Measurements from ENCODE around the gene SLC7A8. TPM values are rescaled to one million over a fixed set of nuclear protein-coding genes. Genes with fewer than 3 reads are reported as not detected.

SLC7A8 gene
- total RNA-seq, 1 experiment from 2014 or later, result not detected

GRCh38 chr14:23097786-23098185, 85.7 kb downstream of the SLC7A8 start:
- intact Hi-C loops (cut with micrococcal nuclease; ENCODE audit: unreplicated experiment), result no loop called here
- no TSS peak for BruUV-seq (replicated peaks)
- TF ChIP-seq CTCF (IDR thresholded peaks at IDR 0.05; ENCODE audit: unreplicated experiment), result no peak
- no peak overlapping the region for H3K27ac Mint-ChIP-seq (ENCODE audit: unreplicated experiment)
- H3K4me3 Mint-ChIP-seq (ENCODE audit: low read depth, unreplicated experiment), result no peak overlapping the region
- H3K9me3 Mint-ChIP-seq (ENCODE audit: low read depth, unreplicated experiment), result no peaks in the 10 kb centered on the region
- peaks cover 9% of the 10 kb centered on the region for H3K4me1 Mint-ChIP-seq (ENCODE audit: low read depth, unreplicated experiment)
- no peak for DNase-seq
- H3K27me3 Mint-ChIP-seq (ENCODE audit: unreplicated experiment), result peaks cover 6% of the 10 kb centered on the region
- peaks cover 14% of the 10 kb centered on the region for H3K36me3 Mint-ChIP-seq (ENCODE audit: insufficient read depth, unreplicated experiment)
- CTCF ChIA-PET, result interaction anchor here (0.7 kb wide), 1 partner anchor 124 kb away, joined by 3 read pairs; no protein-coding TSS in a partner anchor

GRCh38 chr14:23095196-23096108, 88.0 kb downstream of the SLC7A8 start, which contains the start of gene C14orf119:
C14orf119 (plus strand) TSS chr14:23095505; CDS start chr14:23097659, 2,154 bp downstream.
- no peak within 1 kb of the TSS for H3K4me3 Mint-ChIP-seq (ENCODE audit: low read depth, unreplicated experiment)
- TF ChIP-seq CTCF (IDR thresholded peaks at IDR 0.05; ENCODE audit: unreplicated experiment), result no peak
- DNase-seq, result peak; percentile 98
- H3K9me3 Mint-ChIP-seq (ENCODE audit: low read depth, unreplicated experiment), result no peaks in the 10 kb centered on the region
- peaks cover 9% of the 10 kb centered on the region for H3K4me1 Mint-ChIP-seq (ENCODE audit: low read depth, unreplicated experiment)
- intact Hi-C loops (cut with micrococcal nuclease; ENCODE audit: unreplicated experiment), result no loop called here
- CTCF ChIA-PET, result interaction anchor here (0.6 to 3.0 kb wide), 11 partner anchors 13 to 349 kb away, joined by 3 to 25 read pairs (median 7); partner anchors contain the start of gene PABPN1
- BruUV-seq (replicated peaks), result TSS peak; percentile 85
- H3K27me3 Mint-ChIP-seq (ENCODE audit: unreplicated experiment), result no peaks in the 10 kb centered on the region
- no peak within 1 kb of the TSS for H3K27ac Mint-ChIP-seq (ENCODE audit: unreplicated experiment)
- peaks cover 14% of the 10 kb centered on the region for H3K36me3 Mint-ChIP-seq (ENCODE audit: insufficient read depth, unreplicated experiment)

- CTCF ChIA-PET, result interaction anchor here (0.6 to 3.0 kb wide), 10 partner anchors 14 to 350 kb away, joined by 3 to 25 read pairs (median 7); partner anchors contain the start of gene PABPN1
- H3K4me1 Mint-ChIP-seq (ENCODE audit: low read depth, unreplicated experiment), result peaks cover 9% of the 10 kb centered on the region
- H3K36me3 Mint-ChIP-seq (ENCODE audit: insufficient read depth, unreplicated experiment), result peaks cover 13% of the 10 kb centered on the region
- intact Hi-C loops (cut with micrococcal nuclease; ENCODE audit: unreplicated experiment), result no loop called here
- no peak within 1 kb of the TSS for H3K4me3 Mint-ChIP-seq (ENCODE audit: low read depth, unreplicated experiment)
- no peak within 1 kb of the TSS for H3K27ac Mint-ChIP-seq (ENCODE audit: unreplicated experiment)
- peak; percentile 67 for DNase-seq
- no peak for TF ChIP-seq CTCF (IDR thresholded peaks at IDR 0.05; ENCODE audit: unreplicated experiment)
- H3K9me3 Mint-ChIP-seq (ENCODE audit: low read depth, unreplicated experiment), result no peaks in the 10 kb centered on the region
- BruUV-seq (replicated peaks), result no TSS peak
- no peaks in the 10 kb centered on the region for H3K27me3 Mint-ChIP-seq (ENCODE audit: unreplicated experiment)
Observed at GRCh38 chr14:23094666-23095195, 88.7 kb downstream of the SLC7A8 start, which contains the start of gene ACIN1. ACIN1 (minus strand) TSS chr14:23095136; CDS start chr14:23095112, 24 bp downstream.

- Mint-ChIP-seq H3K27ac (ENCODE audit: unreplicated experiment) (no peak overlapping the region), H3K27me3 (ENCODE audit: unreplicated experiment) (no peaks in the 10 kb centered on the region), H3K9me3 (ENCODE audit: low read depth, unreplicated experiment) (no peaks in the 10 kb centered on the region), H3K4me1 (ENCODE audit: low read depth, unreplicated experiment) (peaks cover 9% of the 10 kb centered on the region), H3K4me3 (ENCODE audit: low read depth, unreplicated experiment) (no peak overlapping the region), H3K36me3 (ENCODE audit: insufficient read depth, unreplicated experiment) (peaks cover 7% of the 10 kb centered on the region)
- no peak for TF ChIP-seq CTCF (IDR thresholded peaks at IDR 0.05; ENCODE audit: unreplicated experiment)
- intact Hi-C loops (cut with micrococcal nuclease; ENCODE audit: unreplicated experiment), result no loop called here
- BruUV-seq (replicated peaks), result no TSS peak
- no peak for DNase-seq
- CTCF ChIA-PET, result interaction anchor here (0.7 to 3.0 kb wide), 8 partner anchors 14 to 32 kb away, joined by 3 to 25 read pairs (median 9); no protein-coding TSS in a partner anchor
Observed at GRCh38 chr14:23093991-23094665, 89.3 kb downstream of the SLC7A8 start.

Measured in Calu3 (cell line).